ENCODE measurements around the gene MFSD8. TPM values are rescaled to one million over a fixed set of nuclear protein-coding genes. Genes with fewer than 3 reads are reported as not detected.

MFSD8 gene
- total and polyA plus RNA-seq, 4 donors = 6.3 to 21.0 (median 17.6) TPM

DNA sequence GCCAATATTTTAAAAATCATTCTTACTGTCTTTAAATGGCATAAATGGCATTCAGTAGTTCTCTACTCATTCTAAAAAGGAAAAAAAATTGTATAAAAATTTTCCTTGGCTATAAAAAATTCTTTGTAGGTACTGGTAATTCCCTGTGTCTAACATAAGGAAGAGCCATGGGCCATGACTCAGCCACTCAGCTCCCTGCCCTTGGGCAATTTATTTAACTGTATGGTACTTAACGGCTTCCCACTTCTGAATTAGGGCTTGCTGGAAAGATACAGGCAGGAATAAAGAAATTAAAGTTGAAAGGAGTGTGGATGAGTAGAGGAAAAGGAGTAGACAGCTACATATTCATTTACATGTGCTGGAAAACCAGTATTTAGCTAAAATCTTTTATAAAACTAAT lies 30.8 kb upstream of the MFSD8 start:
- Histone ChIP-seq H3K27me3 (ENCODE audit: control insufficient read depth in 4 of 4, insufficient read depth in 4 of 4, low read length in 3 of 4) (no peaks in the 10 kb centered on the region), H3K9me3 (ENCODE audit: control insufficient read depth in 4 of 4, low read length in 3 of 4) (peaks cover 0 to 7% (median 1%) of the 10 kb centered on the region in 4 donors), H3K9ac (ENCODE audit: low read depth in 1 of 2, low read length in 2 of 2) (no peak overlapping the region), H3K27ac (ENCODE audit: low read depth in 1 of 2, low read length in 2 of 2) (no peak overlapping the region), H3K36me3 (ENCODE audit: control insufficient read depth in 4 of 4, insufficient read depth in 3 of 4, low read depth in 1 of 4, low read length in 3 of 4) (peaks cover 0 to 9% (median 3%) of the 10 kb centered on the region in 4 donors), H3K4me3 (ENCODE audit: low read depth in 1 of 3, low read length in 3 of 3) (no peak overlapping the region), H3K4me1 (ENCODE audit: control insufficient read depth in 4 of 4, insufficient read depth in 4 of 4, low read length in 3 of 4) (no peaks in the 10 kb centered on the region)
- DNase-seq (ENCODE audit: low spot score) = no peak
- WGBS = 95% methylated on average over 1 of the region's 1 CpG
- TF ChIP-seq TAF1 (conservative IDR thresholded peaks at IDR 0.05) (no peak), FOXA2 (IDR thresholded peaks at IDR 0.05) (no peak), GABPA (IDR thresholded peaks at IDR 0.05 in 1 of 2, conservative IDR thresholded peaks at IDR 0.05 in 1 of 2) (no peak), NR2F2 (IDR thresholded peaks at IDR 0.05) (no peak), EGR1 (IDR thresholded peaks at IDR 0.05; ENCODE audit: low read depth in 2 of 2) (no peak), HNF4A (conservative IDR thresholded peaks at IDR 0.05) (no peak), JUND (IDR thresholded peaks at IDR 0.05) (no peak), HNF4G (IDR thresholded peaks at IDR 0.05) (no peak), YY1 (IDR thresholded peaks at IDR 0.05) (no peak), FOXA1 (IDR thresholded peaks at IDR 0.05) (no peak), RXRA (IDR thresholded peaks at IDR 0.05) (no peak), SP1 (IDR thresholded peaks at IDR 0.05) (no peak), RAD21 (IDR thresholded peaks at IDR 0.05) (no peak)
- TF ChIP-seq, protein P1, sequence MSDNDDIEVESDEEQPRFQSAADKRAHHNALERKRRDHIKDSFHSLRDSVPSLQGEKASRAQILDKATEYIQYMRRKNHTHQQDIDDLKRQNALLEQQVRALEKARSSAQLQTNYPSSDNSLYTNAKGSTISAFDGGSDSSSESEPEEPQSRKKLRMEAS (IDR thresholded peaks at IDR 0.05) = no peak
- TF ChIP-seq, protein P2, sequence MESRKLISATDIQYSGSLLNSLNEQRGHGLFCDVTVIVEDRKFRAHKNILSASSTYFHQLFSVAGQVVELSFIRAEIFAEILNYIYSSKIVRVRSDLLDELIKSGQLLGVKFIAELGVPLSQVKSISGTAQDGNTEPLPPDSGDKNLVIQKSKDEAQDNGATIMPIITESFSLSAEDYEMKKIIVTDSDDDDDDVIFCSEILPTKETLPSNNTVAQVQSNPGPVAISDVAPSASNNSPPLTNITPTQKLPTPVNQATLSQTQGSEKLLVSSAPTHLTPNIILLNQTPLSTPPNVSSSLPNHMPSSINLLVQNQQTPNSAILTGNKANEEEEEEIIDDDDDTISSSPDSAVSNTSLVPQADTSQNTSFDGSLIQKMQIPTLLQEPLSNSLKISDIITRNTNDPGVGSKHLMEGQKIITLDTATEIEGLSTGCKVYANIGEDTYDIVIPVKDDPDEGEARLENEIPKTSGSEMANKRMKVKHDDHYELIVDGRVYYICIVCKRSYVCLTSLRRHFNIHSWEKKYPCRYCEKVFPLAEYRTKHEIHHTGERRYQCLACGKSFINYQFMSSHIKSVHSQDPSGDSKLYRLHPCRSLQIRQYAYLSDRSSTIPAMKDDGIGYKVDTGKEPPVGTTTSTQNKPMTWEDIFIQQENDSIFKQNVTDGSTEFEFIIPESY (IDR thresholded peaks at IDR 0.05) = no peak
- TF ChIP-seq, protein P3, sequence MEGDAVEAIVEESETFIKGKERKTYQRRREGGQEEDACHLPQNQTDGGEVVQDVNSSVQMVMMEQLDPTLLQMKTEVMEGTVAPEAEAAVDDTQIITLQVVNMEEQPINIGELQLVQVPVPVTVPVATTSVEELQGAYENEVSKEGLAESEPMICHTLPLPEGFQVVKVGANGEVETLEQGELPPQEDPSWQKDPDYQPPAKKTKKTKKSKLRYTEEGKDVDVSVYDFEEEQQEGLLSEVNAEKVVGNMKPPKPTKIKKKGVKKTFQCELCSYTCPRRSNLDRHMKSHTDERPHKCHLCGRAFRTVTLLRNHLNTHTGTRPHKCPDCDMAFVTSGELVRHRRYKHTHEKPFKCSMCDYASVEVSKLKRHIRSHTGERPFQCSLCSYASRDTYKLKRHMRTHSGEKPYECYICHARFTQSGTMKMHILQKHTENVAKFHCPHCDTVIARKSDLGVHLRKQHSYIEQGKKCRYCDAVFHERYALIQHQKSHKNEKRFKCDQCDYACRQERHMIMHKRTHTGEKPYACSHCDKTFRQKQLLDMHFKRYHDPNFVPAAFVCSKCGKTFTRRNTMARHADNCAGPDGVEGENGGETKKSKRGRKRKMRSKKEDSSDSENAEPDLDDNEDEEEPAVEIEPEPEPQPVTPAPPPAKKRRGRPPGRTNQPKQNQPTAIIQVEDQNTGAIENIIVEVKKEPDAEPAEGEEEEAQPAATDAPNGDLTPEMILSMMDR (IDR thresholded peaks at IDR 0.05; ENCODE audit: low read depth, low read length, missing input control) = no peak
- TF ChIP-seq, protein P4, sequence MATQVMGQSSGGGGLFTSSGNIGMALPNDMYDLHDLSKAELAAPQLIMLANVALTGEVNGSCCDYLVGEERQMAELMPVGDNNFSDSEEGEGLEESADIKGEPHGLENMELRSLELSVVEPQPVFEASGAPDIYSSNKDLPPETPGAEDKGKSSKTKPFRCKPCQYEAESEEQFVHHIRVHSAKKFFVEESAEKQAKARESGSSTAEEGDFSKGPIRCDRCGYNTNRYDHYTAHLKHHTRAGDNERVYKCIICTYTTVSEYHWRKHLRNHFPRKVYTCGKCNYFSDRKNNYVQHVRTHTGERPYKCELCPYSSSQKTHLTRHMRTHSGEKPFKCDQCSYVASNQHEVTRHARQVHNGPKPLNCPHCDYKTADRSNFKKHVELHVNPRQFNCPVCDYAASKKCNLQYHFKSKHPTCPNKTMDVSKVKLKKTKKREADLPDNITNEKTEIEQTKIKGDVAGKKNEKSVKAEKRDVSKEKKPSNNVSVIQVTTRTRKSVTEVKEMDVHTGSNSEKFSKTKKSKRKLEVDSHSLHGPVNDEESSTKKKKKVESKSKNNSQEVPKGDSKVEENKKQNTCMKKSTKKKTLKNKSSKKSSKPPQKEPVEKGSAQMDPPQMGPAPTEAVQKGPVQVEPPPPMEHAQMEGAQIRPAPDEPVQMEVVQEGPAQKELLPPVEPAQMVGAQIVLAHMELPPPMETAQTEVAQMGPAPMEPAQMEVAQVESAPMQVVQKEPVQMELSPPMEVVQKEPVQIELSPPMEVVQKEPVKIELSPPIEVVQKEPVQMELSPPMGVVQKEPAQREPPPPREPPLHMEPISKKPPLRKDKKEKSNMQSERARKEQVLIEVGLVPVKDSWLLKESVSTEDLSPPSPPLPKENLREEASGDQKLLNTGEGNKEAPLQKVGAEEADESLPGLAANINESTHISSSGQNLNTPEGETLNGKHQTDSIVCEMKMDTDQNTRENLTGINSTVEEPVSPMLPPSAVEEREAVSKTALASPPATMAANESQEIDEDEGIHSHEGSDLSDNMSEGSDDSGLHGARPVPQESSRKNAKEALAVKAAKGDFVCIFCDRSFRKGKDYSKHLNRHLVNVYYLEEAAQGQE (IDR thresholded peaks at IDR 0.05) = no peak

DNA sequence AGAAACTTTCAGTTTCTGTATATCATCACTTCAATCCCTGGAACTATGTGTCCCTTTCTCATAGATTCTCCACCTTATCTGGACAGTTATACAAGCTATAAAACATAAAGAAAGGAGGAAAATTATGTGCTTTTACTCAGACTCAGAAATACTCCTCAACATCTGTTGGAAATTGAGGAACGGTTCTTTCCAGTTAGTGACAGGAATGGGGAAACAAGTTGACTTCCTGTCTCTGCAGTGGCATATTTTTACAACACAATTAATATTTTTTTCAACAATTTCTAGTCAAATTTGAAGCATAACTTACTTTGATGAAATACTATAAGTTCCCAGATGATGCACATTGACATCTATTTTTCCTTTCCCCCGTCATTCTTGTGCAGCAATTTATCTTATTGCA lies 28.2 kb upstream of the MFSD8 start:
- Histone ChIP-seq H3K36me3 (ENCODE audit: control insufficient read depth in 4 of 4, insufficient read depth in 3 of 4, low read depth in 1 of 4, low read length in 3 of 4) (peaks cover 0 to 6% (median 4%) of the 10 kb centered on the region in 4 donors), H3K27me3 (ENCODE audit: control insufficient read depth in 4 of 4, insufficient read depth in 4 of 4, low read length in 3 of 4) (no peaks in the 10 kb centered on the region), H3K4me3 (ENCODE audit: low read depth in 1 of 3, low read length in 3 of 3) (no peak overlapping the region), H3K4me1 (ENCODE audit: control insufficient read depth in 4 of 4, insufficient read depth in 4 of 4, low read length in 3 of 4) (no peaks in the 10 kb centered on the region), H3K9me3 (ENCODE audit: control insufficient read depth in 4 of 4, low read length in 3 of 4) (no peaks in the 10 kb centered on the region), H3K27ac (ENCODE audit: low read depth in 1 of 2, low read length in 2 of 2) (no peak overlapping the region), H3K9ac (ENCODE audit: low read depth in 1 of 2, low read length in 2 of 2) (no peak overlapping the region)
- no peak for DNase-seq (ENCODE audit: low spot score)
- WGBS = 79% methylated on average over 2 of the region's 2 CpGs
- TF ChIP-seq NR2F2 (IDR thresholded peaks at IDR 0.05) = no peak
- no peak for TF ChIP-seq RXRA (IDR thresholded peaks at IDR 0.05)
- no peak for TF ChIP-seq YY1 (IDR thresholded peaks at IDR 0.05)
- TF ChIP-seq HNF4A (conservative IDR thresholded peaks at IDR 0.05) = no peak
- TF ChIP-seq, protein P2 (IDR thresholded peaks at IDR 0.05) = no peak
- no peak for TF ChIP-seq SP1 (IDR thresholded peaks at IDR 0.05)

All from liver (tissue), 9 donors.